ENCODE data around the gene NLGN2.

DNA sequence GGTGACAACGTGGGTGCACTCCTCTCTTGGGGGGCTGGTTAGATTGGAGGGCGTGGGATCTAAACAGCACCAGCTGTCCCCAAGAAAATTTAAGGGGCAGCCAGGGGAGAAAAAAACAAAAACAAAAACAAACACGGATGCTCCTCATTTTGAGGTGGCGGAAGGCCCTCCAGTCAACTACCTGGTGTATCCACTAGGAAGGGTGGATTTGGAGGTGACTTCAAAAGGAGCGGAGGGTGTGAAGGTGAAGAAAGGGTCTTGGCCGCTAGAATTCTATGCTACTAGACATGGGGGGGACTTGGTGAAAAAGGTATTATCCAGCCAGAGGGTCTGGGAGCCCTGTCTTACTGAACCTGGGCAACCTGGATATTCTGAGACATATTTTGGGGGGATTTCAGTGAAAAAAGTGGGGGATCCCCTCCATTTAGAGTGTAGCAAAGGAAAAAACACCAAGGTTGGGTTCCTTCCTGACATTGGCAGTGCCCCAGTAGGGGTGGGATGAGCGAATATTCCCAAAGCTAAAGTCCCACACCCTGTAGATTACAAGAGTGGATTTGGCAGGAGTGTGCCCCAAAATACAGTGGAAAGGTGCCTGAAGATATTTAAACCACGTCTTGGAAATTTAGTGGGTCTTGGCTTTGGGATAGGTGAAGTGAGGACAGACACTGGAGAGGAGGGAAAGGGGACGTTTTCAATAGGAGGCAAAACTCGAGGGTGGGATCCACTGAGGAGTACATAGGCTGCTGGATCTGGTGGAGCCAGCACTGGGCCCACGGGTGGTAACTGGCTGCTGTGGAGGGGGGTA lies 31.2 kb downstream of the NLGN2 start:
- TF ChIP-seq, protein P1, sequence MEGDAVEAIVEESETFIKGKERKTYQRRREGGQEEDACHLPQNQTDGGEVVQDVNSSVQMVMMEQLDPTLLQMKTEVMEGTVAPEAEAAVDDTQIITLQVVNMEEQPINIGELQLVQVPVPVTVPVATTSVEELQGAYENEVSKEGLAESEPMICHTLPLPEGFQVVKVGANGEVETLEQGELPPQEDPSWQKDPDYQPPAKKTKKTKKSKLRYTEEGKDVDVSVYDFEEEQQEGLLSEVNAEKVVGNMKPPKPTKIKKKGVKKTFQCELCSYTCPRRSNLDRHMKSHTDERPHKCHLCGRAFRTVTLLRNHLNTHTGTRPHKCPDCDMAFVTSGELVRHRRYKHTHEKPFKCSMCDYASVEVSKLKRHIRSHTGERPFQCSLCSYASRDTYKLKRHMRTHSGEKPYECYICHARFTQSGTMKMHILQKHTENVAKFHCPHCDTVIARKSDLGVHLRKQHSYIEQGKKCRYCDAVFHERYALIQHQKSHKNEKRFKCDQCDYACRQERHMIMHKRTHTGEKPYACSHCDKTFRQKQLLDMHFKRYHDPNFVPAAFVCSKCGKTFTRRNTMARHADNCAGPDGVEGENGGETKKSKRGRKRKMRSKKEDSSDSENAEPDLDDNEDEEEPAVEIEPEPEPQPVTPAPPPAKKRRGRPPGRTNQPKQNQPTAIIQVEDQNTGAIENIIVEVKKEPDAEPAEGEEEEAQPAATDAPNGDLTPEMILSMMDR (IDR thresholded peaks at IDR 0.05), result no peak
- no peak for TF ChIP-seq POLR2A (IDR thresholded peaks at IDR 0.05)
